Measurements from ENCODE around the gene FBN1. TPM values are rescaled to one million over a fixed set of nuclear protein-coding genes. Genes with fewer than 3 reads are reported as not detected.

FBN1 gene
- polyA plus RNA-seq, 2 of the 4 experiments (the other 2 are of a cell fraction), result 6.3 to 9.4 TPM

DNA sequence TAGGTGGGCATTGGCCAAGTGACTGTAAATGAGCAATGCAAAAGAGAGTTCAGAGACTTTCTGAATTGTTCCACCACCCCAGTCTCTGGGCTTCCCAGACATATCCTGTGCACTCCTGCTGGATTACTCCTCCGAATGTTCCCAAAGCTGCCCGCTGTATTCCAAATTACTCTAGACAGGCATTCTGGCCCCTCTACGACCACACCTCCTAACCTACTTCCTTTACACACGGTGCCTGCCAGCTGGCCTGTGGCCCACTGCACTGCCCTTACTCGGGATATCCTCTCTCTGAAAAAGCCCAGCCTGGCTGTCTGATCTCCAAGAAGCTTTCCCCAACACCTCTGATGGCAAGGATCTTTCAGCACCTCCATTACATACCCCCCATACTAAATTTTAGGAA, 247.7 kb downstream of the FBN1 start:
- no peak for DNase-seq (ENCODE audit: low read depth in 1 of 2, low spot score in 1 of 2)
- Histone ChIP-seq H3K27ac (no peak overlapping the region), H3K4me3 (no peak overlapping the region), H3K9me3 (no peaks in the 10 kb centered on the region), H3K4me2 (no peak overlapping the region), H3K4me1 (no peaks in the 10 kb centered on the region)
- ChIA-PET POLR2A (no interaction called here), CTCF (no interaction called here)
- TF ChIP-seq JUNB (IDR thresholded peaks at IDR 0.05), result no peak
- TF ChIP-seq, protein P1, sequence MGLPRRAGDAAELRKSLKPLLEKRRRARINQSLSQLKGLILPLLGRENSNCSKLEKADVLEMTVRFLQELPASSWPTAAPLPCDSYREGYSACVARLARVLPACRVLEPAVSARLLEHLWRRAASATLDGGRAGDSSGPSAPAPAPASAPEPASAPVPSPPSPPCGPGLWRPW (IDR thresholded peaks at IDR 0.05), result no peak
- TF ChIP-seq RAD21 (conservative IDR thresholded peaks at IDR 0.05 in 1 of 2, IDR thresholded peaks at IDR 0.05 in 1 of 2), result no peak
- no peak for TF ChIP-seq HOXB5 (CRISPR knock-in tag; IDR thresholded peaks at IDR 0.05)
- no peak for TF ChIP-seq NR3C1 (IDR thresholded peaks at IDR 0.05)
- TF ChIP-seq POLR2AphosphoS2 (conservative IDR thresholded peaks at IDR 0.05; ENCODE audit: low read length), result no peak
- no peak for TF ChIP-seq TP53 (CRISPR knock-in tag; IDR thresholded peaks at IDR 0.05)
- no peak for TF ChIP-seq EP300 (IDR thresholded peaks at IDR 0.05)
- TF ChIP-seq EHMT2 (IDR thresholded peaks at IDR 0.05; ENCODE audit: low read depth), result no peak
- no peak for TF ChIP-seq FOSL2 (IDR thresholded peaks at IDR 0.05)
- no peak for TF ChIP-seq FOSL2 (CRISPR knock-in tag; IDR thresholded peaks at IDR 0.05)
- TF ChIP-seq TFCP2L1 (CRISPR knock-in tag; IDR thresholded peaks at IDR 0.05), result no peak
- no peak for TF ChIP-seq GATA3 (IDR thresholded peaks at IDR 0.05; ENCODE audit: borderline replicate concordance)
- no peak for TF ChIP-seq EHF (CRISPR knock-in tag; IDR thresholded peaks at IDR 0.05)
- no peak for TF ChIP-seq CBX8 (IDR thresholded peaks at IDR 0.05)
- ATAC-seq, result no peak
- FAIRE-seq, result no peak
- 72% methylated on average over 5 of the region's 5 CpGs for WGBS (ENCODE audit: missing lambda C conversion rate)

DNA sequence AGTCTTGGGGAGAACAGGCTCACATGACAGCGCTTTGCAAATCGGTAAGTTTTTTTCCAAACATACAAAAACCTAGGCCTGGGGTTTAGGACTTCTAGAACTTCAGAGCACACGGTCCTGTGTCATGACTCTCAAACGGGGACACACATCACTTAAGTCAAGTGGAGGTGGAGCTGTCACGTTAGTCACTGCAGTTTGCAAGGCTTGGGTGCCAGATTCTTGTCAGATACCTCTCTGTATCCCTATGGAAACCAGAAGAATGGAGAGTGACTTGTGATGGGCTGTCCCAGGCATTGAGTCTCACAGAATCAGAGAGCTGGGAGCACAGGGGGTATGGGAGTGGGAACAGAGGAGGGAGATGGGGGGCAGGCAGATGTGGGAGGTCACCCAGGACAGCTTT, 249.5 kb downstream of the FBN1 start:
- H3K4me1 ChIP-seq, result no peaks in the 10 kb centered on the region
- TF ChIP-seq SREBF2 (IDR thresholded peaks at IDR 0.05) (no peak), ZSCAN20 (CRISPR knock-in tag; IDR thresholded peaks at IDR 0.05) (no peak), KDM1A (IDR thresholded peaks at IDR 0.05; ENCODE audit: low read depth) (no peak), CEBPB (IDR thresholded peaks at IDR 0.05) (no peak)
- 60% methylated on average over 5 of the region's 5 CpGs for WGBS (ENCODE audit: missing lambda C conversion rate)
- H3K27ac ChIP-seq, result no peak overlapping the region
- no peak overlapping the region for H3K4me2 ChIP-seq
- no peak overlapping the region for H3K4me3 ChIP-seq
- FAIRE-seq, result no peak
- ChIA-PET POLR2A (no interaction called here), CTCF (interaction anchor here (1.0 kb wide), 1 partner anchor 254 kb away, joined by 4 read pairs; no protein-coding TSS in a partner anchor)
- no peak for DNase-seq (ENCODE audit: low read depth in 1 of 2, low spot score in 1 of 2)
- ATAC-seq, result no peak
- H3K9me3 ChIP-seq, result no peaks in the 10 kb centered on the region

DNA sequence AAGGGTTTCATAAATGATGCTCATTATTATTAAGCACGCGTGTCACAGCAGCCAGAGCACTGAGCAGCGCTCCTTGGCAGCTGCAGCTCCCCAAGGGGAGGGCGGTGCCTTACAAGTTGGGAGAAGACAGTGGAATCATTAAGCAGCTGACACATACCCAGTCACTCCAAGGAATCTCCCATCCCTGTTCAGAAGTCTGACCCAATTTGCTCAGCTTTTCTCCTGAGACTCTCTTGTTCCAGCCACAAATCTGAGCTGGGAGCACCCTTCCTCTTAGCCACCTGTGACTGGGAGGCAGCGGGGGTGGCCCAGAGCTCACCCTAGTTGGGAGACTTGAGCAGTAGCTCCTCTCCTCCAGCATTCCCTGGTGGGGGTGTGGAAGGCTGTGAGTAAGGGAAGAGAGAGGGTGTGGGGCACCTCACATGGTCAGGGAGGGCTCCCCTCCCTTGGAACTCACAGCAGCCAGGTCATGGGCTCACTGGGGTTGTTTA, 249.9 kb downstream of the FBN1 start:
- H3K4me2 ChIP-seq, result no peak overlapping the region
- no peaks in the 10 kb centered on the region for H3K4me1 ChIP-seq
- ATAC-seq (no peak), FAIRE-seq (no peak), DNase-seq (ENCODE audit: low read depth in 1 of 2, low spot score in 1 of 2) (no peak)
- CTCF ChIA-PET, result interaction anchor here (1.0 kb wide), 1 partner anchor 255 kb away, joined by 4 read pairs; no protein-coding TSS in a partner anchor
- no peak overlapping the region for H3K4me3 ChIP-seq
- TF ChIP-seq EHMT2 (IDR thresholded peaks at IDR 0.05; ENCODE audit: low read depth) (no peak), FOSL2 (IDR thresholded peaks at IDR 0.05) (no peak), FOSL2 (CRISPR knock-in tag; IDR thresholded peaks at IDR 0.05) (no peak), HEYL (CRISPR knock-in tag; IDR thresholded peaks at IDR 0.05) (no peak), ZC3H11A (IDR thresholded peaks at IDR 0.05) (no peak), SREBF2 (IDR thresholded peaks at IDR 0.05) (no peak)
- 79% methylated on average over 5 of the region's 5 CpGs for whole genome bisulfite sequencing (ENCODE audit: missing lambda C conversion rate)
- no peak overlapping the region for H3K27ac ChIP-seq
- H3K9me3 ChIP-seq, result no peaks in the 10 kb centered on the region
- POLR2A ChIA-PET, result no interaction called here

DNA sequence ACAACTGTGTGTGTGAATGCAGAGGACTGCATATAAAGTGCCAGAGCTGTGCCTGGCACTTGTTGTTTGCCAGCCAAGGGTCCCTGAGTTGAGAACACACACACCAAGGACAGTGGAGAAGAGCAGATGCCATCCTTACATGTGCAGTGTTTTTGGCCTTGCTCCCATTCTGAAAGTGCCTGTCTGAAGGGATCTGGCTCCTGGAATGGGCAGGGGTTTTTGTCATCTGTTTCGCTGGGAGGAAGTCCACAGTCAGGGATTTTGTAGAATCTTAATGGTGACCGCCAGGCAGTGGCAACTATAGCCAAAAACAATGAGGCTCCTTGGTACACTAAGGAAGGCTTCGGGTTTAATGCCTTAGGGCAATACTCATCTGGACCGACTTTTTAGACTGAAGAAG, 250.5 kb downstream of the FBN1 start:
- no peak for FAIRE-seq
- TF ChIP-seq SREBF2 (IDR thresholded peaks at IDR 0.05), result no peak
- TF ChIP-seq, protein P2, sequence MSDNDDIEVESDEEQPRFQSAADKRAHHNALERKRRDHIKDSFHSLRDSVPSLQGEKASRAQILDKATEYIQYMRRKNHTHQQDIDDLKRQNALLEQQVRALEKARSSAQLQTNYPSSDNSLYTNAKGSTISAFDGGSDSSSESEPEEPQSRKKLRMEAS (IDR thresholded peaks at IDR 0.05), result no peak
- TF ChIP-seq MAZ (IDR thresholded peaks at IDR 0.05; ENCODE audit: borderline replicate concordance, low read depth, low read length), result no peak
- TF ChIP-seq, protein P3, sequence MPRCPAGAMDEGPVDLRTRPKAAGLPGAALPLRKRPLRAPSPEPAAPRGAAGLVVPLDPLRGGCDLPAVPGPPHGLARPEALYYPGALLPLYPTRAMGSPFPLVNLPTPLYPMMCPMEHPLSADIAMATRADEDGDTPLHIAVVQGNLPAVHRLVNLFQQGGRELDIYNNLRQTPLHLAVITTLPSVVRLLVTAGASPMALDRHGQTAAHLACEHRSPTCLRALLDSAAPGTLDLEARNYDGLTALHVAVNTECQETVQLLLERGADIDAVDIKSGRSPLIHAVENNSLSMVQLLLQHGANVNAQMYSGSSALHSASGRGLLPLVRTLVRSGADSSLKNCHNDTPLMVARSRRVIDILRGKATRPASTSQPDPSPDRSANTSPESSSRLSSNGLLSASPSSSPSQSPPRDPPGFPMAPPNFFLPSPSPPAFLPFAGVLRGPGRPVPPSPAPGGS (IDR thresholded peaks at IDR 0.05), result no peak
- no peak for TF ChIP-seq KDM1A (IDR thresholded peaks at IDR 0.05; ENCODE audit: low read depth)
- TF ChIP-seq KDM5A (IDR thresholded peaks at IDR 0.05), result no peak
- TF ChIP-seq, protein P4, sequence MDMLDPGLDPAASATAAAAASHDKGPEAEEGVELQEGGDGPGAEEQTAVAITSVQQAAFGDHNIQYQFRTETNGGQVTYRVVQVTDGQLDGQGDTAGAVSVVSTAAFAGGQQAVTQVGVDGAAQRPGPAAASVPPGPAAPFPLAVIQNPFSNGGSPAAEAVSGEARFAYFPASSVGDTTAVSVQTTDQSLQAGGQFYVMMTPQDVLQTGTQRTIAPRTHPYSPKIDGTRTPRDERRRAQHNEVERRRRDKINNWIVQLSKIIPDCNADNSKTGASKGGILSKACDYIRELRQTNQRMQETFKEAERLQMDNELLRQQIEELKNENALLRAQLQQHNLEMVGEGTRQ (IDR thresholded peaks at IDR 0.05), result no peak
- no peak for TF ChIP-seq CBX8 (IDR thresholded peaks at IDR 0.05)
- no peak for TF ChIP-seq JUN (IDR thresholded peaks at IDR 0.05)
- TF ChIP-seq, protein P5, sequence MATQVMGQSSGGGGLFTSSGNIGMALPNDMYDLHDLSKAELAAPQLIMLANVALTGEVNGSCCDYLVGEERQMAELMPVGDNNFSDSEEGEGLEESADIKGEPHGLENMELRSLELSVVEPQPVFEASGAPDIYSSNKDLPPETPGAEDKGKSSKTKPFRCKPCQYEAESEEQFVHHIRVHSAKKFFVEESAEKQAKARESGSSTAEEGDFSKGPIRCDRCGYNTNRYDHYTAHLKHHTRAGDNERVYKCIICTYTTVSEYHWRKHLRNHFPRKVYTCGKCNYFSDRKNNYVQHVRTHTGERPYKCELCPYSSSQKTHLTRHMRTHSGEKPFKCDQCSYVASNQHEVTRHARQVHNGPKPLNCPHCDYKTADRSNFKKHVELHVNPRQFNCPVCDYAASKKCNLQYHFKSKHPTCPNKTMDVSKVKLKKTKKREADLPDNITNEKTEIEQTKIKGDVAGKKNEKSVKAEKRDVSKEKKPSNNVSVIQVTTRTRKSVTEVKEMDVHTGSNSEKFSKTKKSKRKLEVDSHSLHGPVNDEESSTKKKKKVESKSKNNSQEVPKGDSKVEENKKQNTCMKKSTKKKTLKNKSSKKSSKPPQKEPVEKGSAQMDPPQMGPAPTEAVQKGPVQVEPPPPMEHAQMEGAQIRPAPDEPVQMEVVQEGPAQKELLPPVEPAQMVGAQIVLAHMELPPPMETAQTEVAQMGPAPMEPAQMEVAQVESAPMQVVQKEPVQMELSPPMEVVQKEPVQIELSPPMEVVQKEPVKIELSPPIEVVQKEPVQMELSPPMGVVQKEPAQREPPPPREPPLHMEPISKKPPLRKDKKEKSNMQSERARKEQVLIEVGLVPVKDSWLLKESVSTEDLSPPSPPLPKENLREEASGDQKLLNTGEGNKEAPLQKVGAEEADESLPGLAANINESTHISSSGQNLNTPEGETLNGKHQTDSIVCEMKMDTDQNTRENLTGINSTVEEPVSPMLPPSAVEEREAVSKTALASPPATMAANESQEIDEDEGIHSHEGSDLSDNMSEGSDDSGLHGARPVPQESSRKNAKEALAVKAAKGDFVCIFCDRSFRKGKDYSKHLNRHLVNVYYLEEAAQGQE (IDR thresholded peaks at IDR 0.05), result no peak
- no peak for TF ChIP-seq HOXB5 (CRISPR knock-in tag; IDR thresholded peaks at IDR 0.05)

More for the DNA sequence above, 250.5 kb downstream of the FBN1 start:
- Histone ChIP-seq H3K9me3 (no peaks in the 10 kb centered on the region), H3K4me2 (no peak overlapping the region), H3K27ac (no peak overlapping the region), H3K4me3 (no peak overlapping the region), H3K4me1 (peaks cover 1% of the 10 kb centered on the region; the same call in 1 of the 3 replicates)
- ChIA-PET POLR2A (no interaction called here), CTCF (interaction anchor here (1.0 to 1.5 kb wide), 2 partner anchors 17 to 26 kb away, joined by 3 to 4 read pairs; no protein-coding TSS in a partner anchor)
- WGBS (ENCODE audit: missing lambda C conversion rate), result 63% methylated on average over 4 of the region's 4 CpGs
- no peak for ATAC-seq
- DNase-seq (ENCODE audit: low read depth in 1 of 2, low spot score in 1 of 2), result no peak
